Activated T-helper 2 cell treated with anti-CD3 and anti-CD28 coated beads, Interferon-gamma antibody, Interleukin-2, Interleukin-4, amounts not matched to agents 10 μg/mL and 5 μg/mL and 100 μg/mL, durations not matched to agents 14 hours and 24 hours and 36 hours (primary cell): ENCODE data around the gene RPS27L. TPM values are rescaled to one million over a fixed set of nuclear protein-coding genes. Genes with fewer than 3 reads are reported as not detected.
A peak's percentile ranks its signal among the peaks of the same experiment; 100 is the strongest.

ENCODE experiments used
- DNase-seq: peaks from one replicate; pipeline ENCODE4 v3.0.0; 2021; ENCODE audit warnings: low spot score
- H3K27ac Mint-ChIP-seq: one replicate; pipeline ENCODE4 v1.8.0; 2021; ENCODE audit warnings: mixed read lengths
- H3K27me3 Mint-ChIP-seq: one replicate; pipeline ENCODE4 v1.8.0; 2021; ENCODE audit warnings: low read depth, mixed read lengths
- H3K36me3 Mint-ChIP-seq: one replicate; pipeline ENCODE4 v1.8.0; 2021; ENCODE audit warnings: low read depth, mixed read lengths
- H3K4me1 Mint-ChIP-seq: one replicate; pipeline ENCODE4 v1.8.0; 2021; ENCODE audit warnings: low read depth, mixed read lengths
- H3K4me3 Mint-ChIP-seq: one replicate; pipeline ENCODE4 v1.8.0; 2021; ENCODE audit warnings: low read depth, mild to moderate bottlenecking, moderate library complexity, mixed read lengths
- H3K9me3 Mint-ChIP-seq: one replicate; pipeline ENCODE4 v1.8.0; 2021; ENCODE audit warnings: mixed read lengths
- intact Hi-C: fragments of 100-400 bp; cut with micrococcal nuclease; formaldehyde crosslinking; loops from one replicate; pipeline ENCODE4 v1.15.1; 2023
- total RNA-seq: library from RNA; stranded (reverse); gene quantifications from 2 replicates; pipeline ENCODE4 v1.2.3, GENCODE V29; 2022

RPS27L gene
- total RNA-seq, 1 donor from 2014 or later: 167 TPM

- Mint-ChIP-seq H3K4me1 (peaks cover 16% of the 10 kb centered on the region), H3K9me3 (no peaks in the 10 kb centered on the region), H3K27me3 (no peaks in the 10 kb centered on the region), H3K36me3 (peaks cover 43% of the 10 kb centered on the region), H3K27ac (no peak overlapping the region), H3K4me3 (peak overlapping the region; percentile 66)
- intact Hi-C loops: loop anchor here (10.0 kb wide), 1 partner anchor 249 kb away; no protein-coding TSS in a partner anchor
- no peak for DNase-seq
These were observed 1.8 kb downstream of the RPS27L start for GRCh38 chr15:63155486-63155885.

DNA sequence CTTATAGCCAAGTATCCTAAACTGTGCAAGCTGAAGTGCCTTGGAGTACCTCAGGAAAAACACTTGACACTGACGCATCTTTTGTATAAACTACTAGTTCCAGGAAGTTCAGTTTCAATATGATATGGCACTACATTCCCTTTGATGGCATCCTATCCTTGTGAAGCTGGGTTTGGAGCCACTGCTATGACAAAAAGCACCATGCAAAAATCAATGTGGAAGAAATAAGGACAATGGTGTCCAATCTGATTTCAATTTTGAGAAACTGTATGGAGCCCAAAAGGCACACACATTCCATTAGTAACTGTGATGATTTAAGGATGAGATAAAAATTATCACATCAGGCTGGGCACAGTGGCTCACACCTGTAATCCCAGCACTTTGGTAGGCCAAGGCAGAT is 5.6 kb downstream of the RPS27L start:
- no peak for DNase-seq
- H3K36me3 Mint-ChIP-seq: peaks cover 53% of the 10 kb centered on the region
- H3K27ac Mint-ChIP-seq: no peak overlapping the region
- H3K4me1 Mint-ChIP-seq: peaks cover 17% of the 10 kb centered on the region
- no peaks in the 10 kb centered on the region for H3K27me3 Mint-ChIP-seq
- H3K4me3 Mint-ChIP-seq: no peak overlapping the region
- no peaks in the 10 kb centered on the region for H3K9me3 Mint-ChIP-seq
- intact Hi-C loops: loop anchor here (10.0 kb wide), 1 partner anchor 253 kb away; no protein-coding TSS in a partner anchor

DNA sequence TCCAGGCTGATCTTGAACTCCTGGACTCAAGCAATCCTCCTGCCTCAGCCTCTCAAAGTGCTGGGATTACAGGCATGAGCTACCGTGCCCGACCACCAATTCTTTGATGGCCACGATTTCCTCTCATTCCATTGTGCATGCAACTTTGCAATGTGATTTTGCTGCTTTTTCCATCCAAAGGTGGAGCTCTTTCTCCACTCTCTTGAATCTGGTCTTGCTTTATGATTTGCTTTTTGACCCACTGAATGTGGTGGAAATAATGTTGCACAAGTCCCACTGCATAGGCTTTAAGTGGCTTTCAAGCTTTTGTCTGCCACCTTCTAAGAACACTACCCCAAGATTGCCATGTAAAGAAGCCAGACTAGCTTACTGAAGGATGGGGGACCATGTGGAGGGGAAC is 10.6 kb downstream of the RPS27L start:
- Mint-ChIP-seq H3K36me3 (peaks cover 47% of the 10 kb centered on the region), H3K4me3 (no peak overlapping the region), H3K27ac (no peak overlapping the region), H3K27me3 (no peaks in the 10 kb centered on the region), H3K9me3 (no peaks in the 10 kb centered on the region), H3K4me1 (peaks cover 17% of the 10 kb centered on the region)
- DNase-seq: no peak
- intact Hi-C loops: no loop called here

DNA sequence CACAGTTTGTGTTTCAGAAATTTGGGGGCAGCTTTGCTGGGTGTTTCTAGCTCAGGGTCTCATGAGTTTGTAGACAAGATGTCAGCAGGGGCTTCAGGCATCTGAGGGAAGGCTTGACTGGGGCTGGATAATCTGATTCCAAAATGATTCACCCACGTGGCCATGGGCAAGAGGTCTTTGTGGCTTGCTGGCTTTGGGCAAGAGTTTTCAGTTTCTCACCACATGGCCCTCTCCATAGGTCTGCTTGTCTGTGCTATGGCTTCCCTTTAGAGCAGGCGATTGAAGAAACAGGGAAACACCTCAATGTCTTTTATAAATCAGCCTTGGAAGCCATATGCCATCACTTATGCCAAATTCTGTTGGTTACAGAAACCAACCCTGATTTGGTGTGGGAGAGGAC is 11.9 kb downstream of the RPS27L start:
- Mint-ChIP-seq H3K4me3 (no peak overlapping the region), H3K27ac (no peak overlapping the region), H3K4me1 (peaks cover 23% of the 10 kb centered on the region), H3K9me3 (no peaks in the 10 kb centered on the region), H3K27me3 (no peaks in the 10 kb centered on the region), H3K36me3 (peaks cover 51% of the 10 kb centered on the region)
- intact Hi-C loops: no loop called here
- DNase-seq: no peak

DNA sequence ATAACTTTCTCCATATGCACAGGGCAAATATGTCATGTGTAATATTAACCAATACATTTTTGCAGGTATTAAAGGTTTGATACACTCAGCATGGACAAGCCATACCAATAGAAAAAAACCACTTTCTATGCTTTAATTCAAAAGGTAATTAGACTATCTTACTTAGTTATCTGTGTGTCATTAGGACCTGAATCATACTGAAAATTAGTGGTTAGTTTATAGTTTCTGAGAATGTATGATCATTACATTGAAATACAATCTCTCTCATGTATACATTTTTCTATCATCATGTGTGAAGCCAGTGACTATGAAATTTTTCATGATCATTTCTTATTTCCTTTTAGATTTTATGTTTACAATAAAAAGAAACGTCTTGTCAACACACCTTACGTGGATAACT is 16.3 kb downstream of the RPS27L start:
- H3K27ac Mint-ChIP-seq: no peak overlapping the region
- H3K4me3 Mint-ChIP-seq: no peak overlapping the region
- peaks cover 49% of the 10 kb centered on the region for H3K36me3 Mint-ChIP-seq
- peaks cover 28% of the 10 kb centered on the region for H3K4me1 Mint-ChIP-seq
- intact Hi-C loops: no loop called here
- DNase-seq: no peak
- H3K27me3 Mint-ChIP-seq: no peaks in the 10 kb centered on the region
- no peaks in the 10 kb centered on the region for H3K9me3 Mint-ChIP-seq

- H3K9me3 Mint-ChIP-seq: no peaks in the 10 kb centered on the region
- no peak for DNase-seq
- H3K27ac Mint-ChIP-seq: no peak overlapping the region
- intact Hi-C loops: no loop called here
- peaks cover 25% of the 10 kb centered on the region for H3K4me1 Mint-ChIP-seq
- peaks cover 35% of the 10 kb centered on the region for H3K36me3 Mint-ChIP-seq
- H3K4me3 Mint-ChIP-seq: no peak overlapping the region
- no peaks in the 10 kb centered on the region for H3K27me3 Mint-ChIP-seq
These were observed 20.5 kb downstream of the RPS27L start for GRCh38 chr15:63136742-63137141.

DNA sequence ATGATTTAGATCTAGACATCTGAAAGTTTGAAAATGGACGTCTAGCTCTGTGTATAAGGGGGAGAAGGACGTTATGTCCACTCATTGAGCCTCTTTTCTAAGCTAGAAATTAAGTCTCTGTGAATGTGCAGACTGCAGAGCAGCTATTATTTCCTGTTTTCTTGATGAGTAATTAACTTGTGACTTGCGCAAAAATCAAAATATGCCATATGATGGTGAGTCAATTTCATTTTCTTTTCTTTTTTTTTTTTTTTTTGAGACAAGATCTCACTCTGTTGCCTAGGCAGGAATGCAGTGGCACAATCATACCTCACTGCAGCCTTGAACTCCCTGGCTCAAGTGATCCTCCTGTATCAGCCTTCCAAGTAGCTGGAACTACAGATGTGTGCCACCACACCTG is 21.5 kb downstream of the RPS27L start:
- Mint-ChIP-seq H3K36me3 (peaks cover 30% of the 10 kb centered on the region), H3K4me3 (no peak overlapping the region), H3K27ac (no peak overlapping the region)

DNA sequence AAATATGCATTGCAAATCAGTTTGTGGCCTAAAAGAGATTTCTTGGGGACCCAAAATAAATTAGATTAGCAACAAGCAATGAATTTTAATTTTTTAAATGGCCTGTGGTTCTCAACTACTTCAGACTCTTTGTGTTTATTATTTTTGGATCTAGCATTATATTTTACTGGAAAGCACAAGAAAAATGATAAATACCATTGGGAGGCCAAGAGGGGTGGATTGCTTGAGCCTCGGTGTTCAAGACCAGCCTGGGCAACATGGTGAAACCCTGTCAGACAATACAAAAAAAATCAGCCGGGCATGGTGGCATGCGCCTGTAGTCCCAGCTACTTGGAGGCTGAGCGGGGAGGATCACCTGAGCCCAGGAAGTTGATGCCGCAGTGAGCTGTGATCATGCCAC is 22.0 kb downstream of the RPS27L start:
- Mint-ChIP-seq H3K27me3 (no peaks in the 10 kb centered on the region), H3K36me3 (peaks cover 28% of the 10 kb centered on the region), H3K4me1 (peaks cover 15% of the 10 kb centered on the region), H3K9me3 (no peaks in the 10 kb centered on the region), H3K4me3 (no peak overlapping the region), H3K27ac (no peak overlapping the region)
- no peak for DNase-seq
- intact Hi-C loops: no loop called here

More for the DNA sequence above, 21.5 kb downstream of the RPS27L start:
- intact Hi-C loops: no loop called here
- no peak for DNase-seq
- no peaks in the 10 kb centered on the region for H3K27me3 Mint-ChIP-seq
- no peaks in the 10 kb centered on the region for H3K9me3 Mint-ChIP-seq
- H3K4me1 Mint-ChIP-seq: peaks cover 16% of the 10 kb centered on the region

DNA sequence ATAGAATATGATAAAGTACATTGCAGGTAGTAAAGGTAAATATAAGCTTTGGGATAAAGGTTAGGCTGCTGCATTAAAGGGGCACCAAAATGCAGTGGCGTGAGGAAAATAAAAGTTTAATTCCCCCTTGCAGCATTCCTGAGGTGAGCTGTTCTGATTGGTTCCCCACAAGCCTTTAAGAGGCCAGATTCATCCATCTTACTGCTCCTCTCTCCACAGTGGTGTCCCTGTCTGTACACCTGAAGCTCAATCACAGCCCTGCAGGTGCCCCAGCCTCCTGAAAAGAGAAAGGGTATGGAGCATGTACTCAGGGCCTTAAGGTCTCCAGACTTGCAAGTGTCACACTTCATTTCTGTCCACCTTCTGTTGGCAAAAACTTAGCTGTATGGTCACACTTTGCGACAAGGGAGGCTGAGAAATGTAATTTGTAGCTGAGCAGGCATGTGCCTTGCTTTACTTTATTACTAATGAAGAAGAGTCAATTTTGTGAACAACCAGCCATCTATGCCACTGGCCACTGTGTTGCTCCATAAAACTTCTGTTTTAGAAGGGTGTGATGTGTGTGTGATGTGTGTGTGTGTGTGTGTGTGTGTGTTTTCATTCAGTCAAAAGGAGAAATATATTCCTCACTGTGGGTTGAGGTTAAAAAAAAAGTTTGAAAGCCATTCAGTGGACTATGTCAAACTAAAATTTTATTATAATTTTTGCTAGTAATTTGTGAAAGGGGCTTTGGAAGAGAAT is 22.9 kb downstream of the RPS27L start:
- Mint-ChIP-seq H3K9me3 (no peaks in the 10 kb centered on the region), H3K27ac (no peak overlapping the region), H3K36me3 (peaks cover 27% of the 10 kb centered on the region), H3K4me1 (peaks cover 13% of the 10 kb centered on the region), H3K27me3 (no peaks in the 10 kb centered on the region), H3K4me3 (no peak overlapping the region)
- intact Hi-C loops: no loop called here
- no peak for DNase-seq

GRCh38 chr15:63133786-63134185 is 23.5 kb downstream of the RPS27L start:
- Mint-ChIP-seq H3K36me3 (peaks cover 32% of the 10 kb centered on the region), H3K4me1 (peaks cover 13% of the 10 kb centered on the region), H3K4me3 (no peak overlapping the region), H3K27ac (no peak overlapping the region), H3K27me3 (no peaks in the 10 kb centered on the region), H3K9me3 (no peaks in the 10 kb centered on the region)
- no peak for DNase-seq
- intact Hi-C loops: no loop called here

GRCh38 chr15:63126726-63127125 is 30.6 kb downstream of the RPS27L start:
- intact Hi-C loops: no loop called here
- H3K4me3 Mint-ChIP-seq: no peak overlapping the region
- H3K36me3 Mint-ChIP-seq: peaks cover 41% of the 10 kb centered on the region
- no peaks in the 10 kb centered on the region for H3K9me3 Mint-ChIP-seq
- no peaks in the 10 kb centered on the region for H3K27me3 Mint-ChIP-seq
- H3K27ac Mint-ChIP-seq: no peak overlapping the region
- no peak for DNase-seq
- H3K4me1 Mint-ChIP-seq: peaks cover 3% of the 10 kb centered on the region

DNA sequence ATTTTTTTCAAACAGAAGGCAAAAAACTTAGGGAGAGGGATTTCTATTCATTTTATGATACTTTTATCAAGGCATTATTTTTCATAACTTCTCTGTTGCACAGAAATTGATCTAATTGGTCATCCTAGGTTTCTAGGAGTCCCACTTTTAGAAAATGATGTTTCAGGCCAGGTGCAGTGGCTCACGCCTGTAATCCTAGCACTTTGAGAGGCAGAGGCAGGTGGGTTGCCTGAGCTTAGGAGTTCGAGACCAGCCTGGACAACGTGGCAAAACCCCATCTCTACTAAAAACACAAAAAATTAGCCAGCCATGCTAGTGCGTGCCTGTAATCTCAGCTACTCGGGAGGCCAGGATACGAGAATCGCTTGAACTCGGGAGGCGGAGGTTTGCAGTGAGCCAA is 32.8 kb downstream of the RPS27L start:
- peaks cover 22% of the 10 kb centered on the region for H3K9me3 Mint-ChIP-seq
- no peak overlapping the region for H3K4me3 Mint-ChIP-seq
- no peak for DNase-seq
- peaks cover 8% of the 10 kb centered on the region for H3K4me1 Mint-ChIP-seq
- intact Hi-C loops: no loop called here
- peaks cover 49% of the 10 kb centered on the region for H3K36me3 Mint-ChIP-seq
- H3K27ac Mint-ChIP-seq: no peak overlapping the region
- no peaks in the 10 kb centered on the region for H3K27me3 Mint-ChIP-seq

DNA sequence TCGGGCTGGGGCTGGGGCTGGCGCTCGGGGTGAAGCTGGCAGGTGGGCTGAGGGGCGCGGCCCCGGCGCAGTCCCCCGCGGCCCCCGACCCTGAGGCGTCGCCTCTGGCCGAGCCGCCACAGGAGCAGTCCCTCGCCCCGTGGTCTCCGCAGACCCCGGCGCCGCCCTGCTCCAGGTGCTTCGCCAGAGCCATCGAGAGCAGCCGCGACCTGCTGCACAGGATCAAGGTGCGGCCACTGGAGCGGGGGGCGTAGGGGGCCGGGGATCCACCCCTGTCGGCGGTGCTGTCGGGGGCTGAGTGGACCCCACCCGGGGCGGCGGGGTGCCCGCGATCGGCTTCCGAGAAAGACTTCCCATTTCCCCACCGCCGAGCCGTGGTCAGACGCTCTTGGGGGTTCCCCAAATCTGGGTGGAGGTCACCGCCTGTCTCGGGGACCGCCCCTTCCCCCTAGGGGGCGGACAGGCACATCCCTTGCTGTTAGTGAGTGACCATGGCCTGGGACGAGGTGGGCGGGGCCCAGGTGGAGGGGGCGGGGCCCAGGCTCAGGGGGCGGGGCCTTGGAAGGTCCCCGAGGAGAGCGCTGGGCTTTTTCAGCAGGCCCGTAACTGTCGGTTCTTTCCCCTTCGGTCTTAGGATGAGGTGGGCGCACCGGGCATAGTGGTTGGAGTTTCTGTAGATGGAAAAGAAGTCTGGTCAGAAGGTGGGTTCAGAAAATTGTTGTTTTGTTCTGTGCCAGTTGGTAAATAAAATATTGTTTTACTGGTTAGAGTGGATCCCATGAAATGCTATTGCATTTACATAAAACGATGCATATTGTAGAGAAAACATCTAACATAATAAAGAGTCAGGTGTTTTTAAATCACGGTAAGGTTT is 35.0 kb downstream of the RPS27L start:
- H3K27ac Mint-ChIP-seq: peak overlapping the region; percentile 47
- peak; percentile 77 for DNase-seq
- peaks cover 38% of the 10 kb centered on the region for H3K36me3 Mint-ChIP-seq
- H3K27me3 Mint-ChIP-seq: peaks cover 1% of the 10 kb centered on the region
- peaks cover 27% of the 10 kb centered on the region for H3K9me3 Mint-ChIP-seq
- peak overlapping the region; percentile 91 for H3K4me3 Mint-ChIP-seq
- H3K4me1 Mint-ChIP-seq: peaks cover 8% of the 10 kb centered on the region
- intact Hi-C loops: loop anchor here (1.0 kb wide), 3 partner anchors 35 to 155 kb away; partner anchors contain the start of genes APH1B and RPS27L
